GM13976 (cell line): ENCODE results near the gene DCBLD2.

Source experiments
- DNase-seq: peaks from one replicate; pipeline ENCODE4 v3.0.0; 2012; ENCODE audit warnings: low spot score
- in situ Hi-C: fragments of 300-500 bp; cut with MboI; formaldehyde crosslinking; loops from one replicate; pipeline ENCODE4 v1.12.0; 2022; ENCODE audit warnings: low sequenced_read_pairs, mixed read lengths, inconsistent platforms; ENCODE audit not compliant: unreplicated experiment
- TF ChIP-seq, protein P1 (sequence below): IDR thresholded peaks from 2 replicates; pipeline ENCODE4 v1.5.1; 2012; ENCODE audit warnings: borderline replicate concordance, mild to moderate bottlenecking; ENCODE audit not compliant: insufficient read depth; ENCODE audit errors: extremely low read depth, missing control alignments, control extremely low read depth

DCBLD2 gene

DNA sequence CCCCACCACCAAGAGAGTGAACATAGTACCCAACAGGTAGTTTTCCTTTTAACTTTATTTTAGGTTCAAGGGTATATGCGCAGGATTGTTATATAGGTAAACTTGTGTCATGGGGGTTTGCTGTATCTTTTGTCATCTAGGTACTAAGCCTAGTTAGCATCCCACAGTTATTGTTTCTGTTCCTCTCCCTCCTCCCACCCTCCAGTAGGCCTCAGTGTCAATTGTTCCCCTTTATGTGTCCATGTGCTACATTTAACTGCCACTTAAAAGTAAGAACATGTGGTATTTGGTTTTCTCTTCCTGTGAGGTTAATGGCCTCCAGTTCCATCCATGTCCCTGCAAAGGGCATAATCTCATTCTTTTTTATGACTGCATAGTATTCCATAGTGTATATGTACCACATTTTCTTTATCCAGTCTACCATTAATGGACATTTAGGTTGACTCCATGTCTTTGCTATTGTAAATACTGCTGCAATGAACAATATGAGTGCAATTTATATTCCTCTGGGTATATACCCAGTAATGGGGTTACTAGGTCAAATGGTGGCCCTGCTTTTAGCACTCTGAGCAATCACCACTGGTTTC lies 72.2 kb downstream of the DCBLD2 start:
- in situ Hi-C loops: no loop called here
- no peak for DNase-seq
- TF ChIP-seq, protein P1, sequence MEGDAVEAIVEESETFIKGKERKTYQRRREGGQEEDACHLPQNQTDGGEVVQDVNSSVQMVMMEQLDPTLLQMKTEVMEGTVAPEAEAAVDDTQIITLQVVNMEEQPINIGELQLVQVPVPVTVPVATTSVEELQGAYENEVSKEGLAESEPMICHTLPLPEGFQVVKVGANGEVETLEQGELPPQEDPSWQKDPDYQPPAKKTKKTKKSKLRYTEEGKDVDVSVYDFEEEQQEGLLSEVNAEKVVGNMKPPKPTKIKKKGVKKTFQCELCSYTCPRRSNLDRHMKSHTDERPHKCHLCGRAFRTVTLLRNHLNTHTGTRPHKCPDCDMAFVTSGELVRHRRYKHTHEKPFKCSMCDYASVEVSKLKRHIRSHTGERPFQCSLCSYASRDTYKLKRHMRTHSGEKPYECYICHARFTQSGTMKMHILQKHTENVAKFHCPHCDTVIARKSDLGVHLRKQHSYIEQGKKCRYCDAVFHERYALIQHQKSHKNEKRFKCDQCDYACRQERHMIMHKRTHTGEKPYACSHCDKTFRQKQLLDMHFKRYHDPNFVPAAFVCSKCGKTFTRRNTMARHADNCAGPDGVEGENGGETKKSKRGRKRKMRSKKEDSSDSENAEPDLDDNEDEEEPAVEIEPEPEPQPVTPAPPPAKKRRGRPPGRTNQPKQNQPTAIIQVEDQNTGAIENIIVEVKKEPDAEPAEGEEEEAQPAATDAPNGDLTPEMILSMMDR: no peak

DNA sequence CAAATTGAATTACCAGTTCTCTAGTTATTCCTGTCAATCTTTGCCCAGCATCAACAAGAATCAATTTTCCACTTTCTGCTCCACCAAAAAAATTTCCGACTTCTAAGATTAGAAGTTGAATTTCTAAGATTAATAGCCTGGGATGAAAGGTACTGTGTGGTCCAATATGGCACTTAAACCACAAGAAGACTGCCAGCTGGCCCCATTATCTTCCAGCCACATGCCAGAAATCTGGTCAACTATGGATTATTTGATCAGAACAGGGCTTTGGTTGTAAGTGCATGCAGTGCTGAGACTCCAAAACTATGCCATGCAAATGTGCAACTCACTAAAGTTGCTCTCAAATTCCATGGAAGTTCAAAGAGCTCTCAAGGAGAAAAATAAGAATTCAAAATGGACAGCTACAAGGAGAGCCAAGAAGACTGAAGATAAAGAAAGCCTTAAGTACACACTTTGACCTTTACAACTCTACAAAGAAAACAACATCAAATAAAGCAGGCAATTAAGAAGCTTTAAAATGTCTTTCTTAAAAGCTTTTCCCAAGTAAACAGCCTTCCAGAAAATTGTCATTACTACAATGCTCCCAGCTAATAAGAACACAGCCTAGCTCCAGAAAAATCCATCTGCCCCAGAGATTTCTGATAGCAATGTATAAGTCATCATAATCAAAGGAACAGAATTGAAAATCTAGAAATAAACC lies 74.1 kb downstream of the DCBLD2 start:
- in situ Hi-C loops: no loop called here
- no peak for DNase-seq
- TF ChIP-seq, protein P1: no peak

DNA sequence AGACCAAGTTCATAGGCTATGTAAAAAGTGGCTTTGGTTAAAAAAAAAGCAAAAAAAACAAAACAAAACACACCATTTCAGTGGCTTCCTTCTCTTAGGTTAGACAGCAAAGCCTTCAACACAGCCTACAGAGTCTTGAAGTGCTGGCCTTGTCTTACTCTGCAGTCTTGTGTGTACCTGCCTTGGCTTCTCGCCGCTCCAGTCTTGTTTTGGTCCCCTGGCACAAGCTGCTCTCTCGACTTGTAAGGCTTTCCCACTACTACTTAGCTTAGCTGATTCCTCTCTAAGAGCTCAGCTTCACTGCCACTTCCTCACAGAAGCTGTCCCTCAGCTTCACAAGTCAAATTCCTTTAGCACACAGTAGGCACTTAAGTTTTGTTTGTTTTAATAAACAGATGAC lies 75.4 kb downstream of the DCBLD2 start:
- DNase-seq: no peak
- in situ Hi-C loops: no loop called here
- TF ChIP-seq, protein P1: no peak

DNA sequence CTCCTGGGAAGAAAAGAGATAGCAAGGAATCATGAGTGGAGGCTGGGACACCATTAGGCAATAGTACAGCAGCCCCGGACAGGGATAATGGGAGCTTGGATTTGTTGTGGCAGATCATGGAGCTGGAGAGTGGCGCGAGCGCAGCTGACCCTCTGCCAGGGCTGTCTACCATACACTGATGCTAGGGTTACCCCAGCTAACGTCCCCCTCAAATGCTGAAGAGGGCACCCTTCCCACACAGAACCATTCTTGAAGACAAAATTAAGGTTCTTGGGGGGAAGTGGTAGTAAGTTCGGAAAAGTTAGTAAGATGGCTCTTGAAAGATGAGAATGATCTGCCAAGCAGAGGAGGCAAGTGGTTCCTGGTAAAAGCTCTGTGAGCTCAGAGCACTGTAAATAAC lies 77.2 kb downstream of the DCBLD2 start:
- no peak for DNase-seq
- TF ChIP-seq, protein P1: no peak
- in situ Hi-C loops: loop anchor here (25.0 kb wide), 3 partner anchors 338 to 787 kb away; partner anchors contain the start of gene GABRR3

DNA sequence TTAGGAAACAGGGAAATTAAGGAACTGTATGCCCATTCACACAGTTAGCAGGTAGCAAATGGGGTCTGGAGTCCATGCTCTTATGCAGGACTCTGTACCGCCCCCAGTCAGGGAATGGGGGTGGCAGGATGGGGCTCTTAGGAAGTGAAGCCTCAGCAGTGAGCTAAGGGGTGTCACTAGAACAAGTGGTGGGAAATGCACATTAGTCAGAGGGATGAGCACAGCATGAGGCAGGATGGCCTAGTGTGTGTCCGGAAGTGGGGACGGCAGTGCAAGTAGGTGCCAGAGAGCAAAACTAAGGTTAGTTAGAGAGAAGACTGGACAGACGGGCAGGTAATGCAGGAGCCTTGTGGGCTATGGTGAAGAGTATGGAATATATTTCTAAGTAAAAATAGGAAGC lies 77.7 kb downstream of the DCBLD2 start:
- in situ Hi-C loops: loop anchor here (25.0 kb wide), 3 partner anchors 339 to 786 kb away; partner anchors contain the start of gene GABRR3
- no peak for DNase-seq
- TF ChIP-seq, protein P1: no peak

DNA sequence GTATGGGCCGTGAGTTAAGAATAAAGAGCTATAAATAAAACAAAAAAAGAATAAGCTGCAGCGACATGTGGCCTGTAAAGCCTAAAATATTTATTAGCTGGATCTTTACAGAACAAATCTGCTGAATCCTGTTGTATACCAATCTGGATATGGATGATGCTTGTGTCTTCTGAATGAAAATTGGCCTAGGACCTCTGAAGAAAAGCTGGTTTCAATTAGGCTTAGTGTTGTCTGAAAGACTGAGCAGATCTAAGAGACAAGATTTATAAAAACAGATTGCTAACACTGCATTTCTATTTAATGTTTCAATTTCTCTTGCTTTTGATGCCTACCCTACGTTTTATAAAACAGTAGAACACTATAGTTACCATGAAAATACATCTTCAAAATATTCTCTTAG lies 80.4 kb downstream of the DCBLD2 start:
- no peak for DNase-seq
- in situ Hi-C loops: loop anchor here (25.0 kb wide), 3 partner anchors 341 to 784 kb away; partner anchors contain the start of gene GABRR3
- TF ChIP-seq, protein P1: no peak
